GM12878 (cell line): ENCODE results near the gene GIGYF2. TPM values are rescaled to one million over a fixed set of nuclear protein-coding genes. Genes with fewer than 3 reads are reported as not detected.

Experiments used
- ATAC-seq: fragments of 200-7000 bp; cut with Tn5 transposase; 3 replicates; pipeline ENCODE4 v1.9.1; 2020; ENCODE audit warnings: mild to moderate bottlenecking, moderate library complexity
- BruUV-seq: library from RNA; stranded (reverse); fragments of 400-500 nt; replicated peaks from 2 replicates; lab custom pipeline; 2021; lab: Mats Ljungman, UMichigan
- CTCF ChIA-PET: fragments of 300-600 bp; sonication (Branson Sonifier 250); formaldehyde crosslinking; extraction: SDS; loops from one replicate; lab custom pipeline; 2021; ENCODE audit warnings: inconsistent platforms; lab: Yijun Ruan, JAX
- POLR2A ChIA-PET: fragments of 350-600 bp; formaldehyde crosslinking; extraction: SDS; loops from one replicate; lab custom pipeline; 2021; ENCODE audit warnings: inconsistent platforms; lab: Charles Lee
- RAD21 ChIA-PET: fragments of 300-600 bp; sonication (Branson Sonifier 250); formaldehyde crosslinking; loops from one replicate; lab custom pipeline; 2023; ENCODE audit warnings: antibody characterized with exemption; ENCODE audit not compliant: unreplicated experiment; lab: Charles Lee
- SMC1A ChIA-PET: fragments of 300-600 bp; sonication (Branson Sonifier 250); formaldehyde crosslinking; loops from one replicate; lab custom pipeline; 2023; ENCODE audit not compliant: unreplicated experiment, uncharacterized antibody; lab: Charles Lee
- DNase-seq: peaks from one replicate; pipeline ENCODE4 v3.0.0-alpha.2; 2011; ENCODE audit warnings: low read depth, low spot score
- FAIRE-seq: peaks from 3 replicates; lab custom pipeline; 2011; peaks lifted over from hg19 to GRCh38; lab: Jason Lieb, UNC
- H2AFZ ChIP-seq: 2 replicates; pipeline ENCODE4 v1.6.0; 2011; ENCODE audit warnings: low read depth, low read length, control low read depth; ENCODE audit not compliant: control insufficient read depth
- H3K27ac ChIP-seq: 2 replicates; pipeline ENCODE4 v1.5.1; 2011; ENCODE audit warnings: control low read depth; ENCODE audit not compliant: control insufficient read depth, insufficient read depth
- H3K27me3 ChIP-seq, 2 experiments: replicated peaks in 1 of 2; 2 replicates each; pipeline versions ENCODE4 v1.6.0 to v1.6.1; 2011; ENCODE audit warnings: low read length in 1 of 2; ENCODE audit not compliant: control insufficient read depth in 2 of 2, insufficient read depth in 2 of 2
- H3K36me3 ChIP-seq, 2 experiments: 2 replicates each; pipeline ENCODE4 v1.5.1; 2011; ENCODE audit warnings: low read length in 1 of 2; ENCODE audit not compliant: control insufficient read depth in 2 of 2, insufficient read depth in 2 of 2
- H3K4me1 ChIP-seq: 2 replicates; pipeline ENCODE4 v1.6.1; 2011; ENCODE audit warnings: mild to moderate bottlenecking, low read length, moderate library complexity, mixed read lengths; ENCODE audit not compliant: control insufficient read depth, insufficient read depth
- H3K4me2 ChIP-seq: 2 replicates; pipeline ENCODE4 v1.6.0; 2011; ENCODE audit warnings: control low read depth; ENCODE audit not compliant: control insufficient read depth, insufficient read depth
- H3K4me3 ChIP-seq: fragments of 200-600 bp; sonication (generic); 2 replicates; pipeline ENCODE4 v1.5.1; 2016
- H3K79me2 ChIP-seq: 2 replicates; pipeline ENCODE4 v1.6.0; 2011; ENCODE audit warnings: low read length; ENCODE audit not compliant: control insufficient read depth, insufficient read depth
- H3K9ac ChIP-seq: 2 replicates; pipeline ENCODE4 v1.8.0; 2011; ENCODE audit warnings: low read length, control low read depth, mixed read lengths; ENCODE audit not compliant: control insufficient read depth, insufficient read depth
- H3K9me3 ChIP-seq: replicated peaks from 3 replicates; pipeline ENCODE4 v1.5.1; 2011; ENCODE audit warnings: mild to moderate bottlenecking, low read length; ENCODE audit not compliant: control insufficient read depth, insufficient read depth
- H4K20me1 ChIP-seq: 2 replicates; pipeline ENCODE4 v1.6.0; 2011; ENCODE audit not compliant: control insufficient read depth, insufficient read depth
- CTCF ChIP-seq, 3 experiments: IDR thresholded peaks in 2 of 3; conservative IDR thresholded peaks in 1 of 3; 2 replicates each; pipeline ENCODE4 v1.5.1; 2011; ENCODE audit warnings: low read depth in 3 of 3, low read length in 3 of 3, mild to moderate bottlenecking in 3 of 3, control low read depth in 2 of 3, moderate library complexity in 2 of 3, inconsistent platforms in 1 of 3, mixed read lengths in 1 of 3; ENCODE audit not compliant: control insufficient read depth in 2 of 3, insufficient read depth in 1 of 3; ENCODE audit errors: extremely low read depth in 1 of 3
- KDM1A ChIP-seq: fragments of 200-600 bp; sonication (generic); IDR thresholded peaks from 2 replicates; pipeline ENCODE4 v1.6.1; 2016; ENCODE audit warnings: borderline replicate concordance
- RAD21 ChIP-seq: IDR thresholded peaks from 2 replicates; pipeline ENCODE4 v1.6.1; 2011; ENCODE audit warnings: mild to moderate bottlenecking, low read depth, low read length, moderate library complexity; ENCODE audit not compliant: insufficient read depth
- WGBS: methylation state at CpG from one replicate; pipeline ENCODE4 v1.1.6; 2016; ENCODE audit warnings: low lambda C conversion rate; ENCODE audit not compliant: insufficient replicate concordance, insufficient coverage; ENCODE audit errors: missing lambda C conversion rate; 5-methylcytosine and 5-hydroxymethylcytosine counted together
- in situ Hi-C: fragments of 300-500 bp; cut with MboI; formaldehyde crosslinking; loops from 9 replicates; pipeline ENCODE4 v1.14.3; 2018; ENCODE audit warnings: mixed read lengths
- intact Hi-C: fragments of 100-400 bp; cut with micrococcal nuclease; formaldehyde crosslinking; loops from one replicate; pipeline ENCODE4 v1.14.2; 2022; ENCODE audit not compliant: unreplicated experiment
- polyA plus RNA-seq, 11 experiments: library from polyadenylated mRNA; depleted of rRNA in 4 of 11; unstranded in 6 of 11; stranded (reverse) in 5 of 11; fragments of >200 nt; fragmentation: Nextera tagmentation in 4 of 11; fragmentation: Illumina TruSeq in 1 of 11; extraction: Ambion mirVana in 4 of 11; extraction: Trizol in 1 of 11; gene quantifications; 1 replicate in 1 of 11; 2 replicates in 10 of 11; pipeline versions ENCODE4 v1.2.1 to v1.2.3, GENCODE V29; 2011 to 2016; ENCODE audit warnings: inconsistent platforms in 2 of 11, missing spikeins in 2 of 11, low read depth in 1 of 11
- total RNA-seq, 4 experiments: library from RNA; depleted of rRNA in 3 of 4; stranded (reverse); fragments of >200 nt in 3 of 4; fragmentation: Illumina TruSeq in 1 of 4; extraction: Trizol in 1 of 4; gene quantifications; 2 replicates each; pipeline versions ENCODE4 v1.2.1 to v1.2.3, GENCODE V29; 2013 to 2021

GIGYF2 gene
- total and polyA plus RNA-seq, 10 of the 15 experiments (the other 5 are each of a cell fraction or from before 2014, with no cell fraction given), result 12.2 to 47.2 (median 39.0) TPM

DNA sequence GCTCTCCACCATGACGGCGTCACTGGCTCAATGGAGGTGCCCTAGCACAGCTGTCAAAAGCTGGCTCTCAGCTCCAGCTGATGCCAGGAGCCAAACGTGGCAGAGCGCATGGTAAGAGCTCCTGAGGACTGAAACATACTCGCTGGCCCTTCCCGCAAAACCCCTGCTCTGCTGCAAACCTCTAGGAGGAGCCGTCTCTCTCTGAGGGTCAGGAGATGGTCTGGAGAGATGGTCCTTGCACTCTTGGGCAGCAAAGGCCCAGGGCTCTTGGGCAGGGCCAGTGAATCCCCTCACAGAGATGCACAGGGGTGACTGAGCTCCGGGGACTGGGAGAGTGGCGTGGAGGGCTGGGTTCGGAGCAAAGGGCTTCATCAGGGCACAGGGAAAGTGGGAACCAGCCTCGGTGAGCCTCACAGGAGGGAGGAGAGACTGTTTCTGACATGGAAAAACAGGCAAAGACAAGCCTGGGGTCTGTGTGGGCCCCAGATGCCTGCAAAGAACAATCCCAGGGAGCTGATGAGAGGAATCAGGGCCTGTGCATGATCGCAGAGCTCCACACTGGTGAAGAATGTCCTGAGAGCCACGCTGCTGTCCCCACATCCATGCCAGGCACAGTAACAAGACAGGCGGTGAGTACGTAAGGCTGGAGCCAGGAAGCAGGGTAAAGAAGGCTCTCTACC is 190.2 kb downstream of the GIGYF2 start:
- no peaks in the 10 kb centered on the region for H3K36me3 ChIP-seq
- H3K4me2 ChIP-seq, result no peak overlapping the region
- POLR2A ChIA-PET, result no interaction called here
- 48% methylated on average over 15 of the region's 15 CpGs for WGBS
- no peaks in the 10 kb centered on the region for H3K9me3 ChIP-seq
- DNase-seq (no peak), ATAC-seq (no peak), FAIRE-seq (no peak)
- H2AFZ ChIP-seq, result no peak overlapping the region
- TF ChIP-seq CTCF (IDR thresholded peaks at IDR 0.05 in 2 of 3, conservative IDR thresholded peaks at IDR 0.05 in 1 of 3; ENCODE audit: control insufficient read depth in 2 of 3, extremely low read depth in 1 of 3, insufficient read depth in 1 of 3, low read depth in 3 of 3, low read length in 3 of 3) (0 out of 6 replicates have a peak, but pooled peaks of 1 of the 3 experiments have one; percentile 3), KDM1A (no peak), RAD21 (0 out of 2 replicates have a peak, but pooled peaks have one; percentile 17)
- no peaks in the 10 kb centered on the region for H3K79me2 ChIP-seq
- no peaks in the 10 kb centered on the region for H4K20me1 ChIP-seq
- BruUV-seq, result no TSS peak
- CTCF ChIA-PET, result interaction anchor here (1.5 kb wide), 1 partner anchor 166 kb away, joined by 6 read pairs; no protein-coding TSS in a partner anchor
- intact Hi-C loops (no loop called here), in situ Hi-C loops (no loop called here)
- no peak overlapping the region for H3K9ac ChIP-seq
- H3K27me3 ChIP-seq, result no peaks in the 10 kb centered on the region; a peak in 1 of 4 replicates
- SMC1A ChIA-PET, result interaction anchor here (0.8 kb wide), 1 partner anchor 158 kb away, joined by 3 read pairs; no protein-coding TSS in a partner anchor
- H3K27ac ChIP-seq, result no peak overlapping the region
- RAD21 ChIA-PET, result no interaction called here
- no peak overlapping the region for H3K4me3 ChIP-seq
- H3K4me1 ChIP-seq, result no peaks in the 10 kb centered on the region
